ENCODE measurements around the gene PDE6A. TPM values are rescaled to one million over a fixed set of nuclear protein-coding genes. Genes with fewer than 3 reads are reported as not detected.

Gene PDE6A
- not detected for total RNA-seq

- no peak for DNase-seq (ENCODE audit: low spot score)
Observed at GRCh38 chr5:149944666-149945065, at the start of gene PDE6A. TSS of gene PDE6A (minus strand) at chr5:149944793. CDS start at chr5:149944673, 120 bp downstream.

- DNase-seq (ENCODE audit: low spot score): no peak
Observed at GRCh38 chr5:149993471-149993870, 48.9 kb upstream of the PDE6A start.

- peak; percentile 76 for DNase-seq (ENCODE audit: low spot score)
Observed at GRCh38 chr5:149990518-149991376, 46.2 kb upstream of the PDE6A start.

GRCh38 chr5:149988126-149988525 lies 43.5 kb upstream of the PDE6A start:
- no peak for DNase-seq (ENCODE audit: low spot score)

- DNase-seq (ENCODE audit: low spot score): no peak
Observed at GRCh38 chr5:149982505-149982904, 37.9 kb upstream of the PDE6A start.

GRCh38 chr5:149981206-149981605 lies 36.6 kb upstream of the PDE6A start:
- no peak for DNase-seq (ENCODE audit: low spot score)

GRCh38 chr5:149979896-149980295 lies 35.3 kb upstream of the PDE6A start:
- no peak for DNase-seq (ENCODE audit: low spot score)

GRCh38 chr5:149975409-149975808 lies 30.8 kb upstream of the PDE6A start:
- DNase-seq (ENCODE audit: low spot score): no peak

GRCh38 chr5:149969181-149969930 lies 24.8 kb upstream of the PDE6A start:
- DNase-seq (ENCODE audit: low spot score): no peak

- no peak for DNase-seq (ENCODE audit: low spot score)
Observed at GRCh38 chr5:149966946-149967345, 22.4 kb upstream of the PDE6A start.

- no peak for DNase-seq (ENCODE audit: low spot score)
Observed at GRCh38 chr5:149963729-149964128, 19.1 kb upstream of the PDE6A start.

- DNase-seq (ENCODE audit: low spot score): no peak
Observed at GRCh38 chr5:149962601-149963300, 18.2 kb upstream of the PDE6A start.

GRCh38 chr5:149961957-149962409 lies 17.4 kb upstream of the PDE6A start:
- no peak for DNase-seq (ENCODE audit: low spot score)

GRCh38 chr5:149961186-149961685 lies 16.6 kb upstream of the PDE6A start:
- DNase-seq (ENCODE audit: low spot score): no peak

GRCh38 chr5:149960272-149961185 lies 15.9 kb upstream of the PDE6A start, which contains the start of gene SLC26A2:
TSS of gene SLC26A2 (plus strand) at chr5:149960758. CDS start at chr5:149977653, 16,895 bp downstream.
- peak; percentile 98 for DNase-seq (ENCODE audit: low spot score)

GRCh38 chr5:149959406-149960236 lies 15.0 kb upstream of the PDE6A start:
- no peak for DNase-seq (ENCODE audit: low spot score)

GRCh38 chr5:149957855-149958254 lies 13.3 kb upstream of the PDE6A start:
- DNase-seq (ENCODE audit: low spot score): no peak

GRCh38 chr5:149956685-149957084 lies 12.1 kb upstream of the PDE6A start:
- no peak for DNase-seq (ENCODE audit: low spot score)

GRCh38 chr5:149954798-149955197 lies 10.2 kb upstream of the PDE6A start:
- DNase-seq (ENCODE audit: low spot score): no peak
